Thyroid gland (tissue), 4 donors: ENCODE measurements around the gene DDB1.

Source experiments
- CTCF ChIP-seq, 6 experiments: fragments of 200-600 bp in 3 of 6; fragments of 450-650 bp in 3 of 6; sonication (generic) in 3 of 6; IDR thresholded peaks; one replicate each; pipeline ENCODE4 v1.5.1; 2016 to 2019; ENCODE audit warnings: antibody characterized with exemption in 6 of 6, mild to moderate bottlenecking in 2 of 6, inconsistent platforms in 1 of 6, moderate library complexity in 1 of 6
- POLR2A ChIP-seq, 2 donors: fragments of 450-650 bp; IDR thresholded peaks; one replicate each; pipeline ENCODE4 v1.6.1; 2017; ENCODE audit warnings: antibody characterized with exemption in 2 of 2, mild to moderate bottlenecking in 2 of 2, moderate library complexity in 1 of 2

GRCh38 chr11:61303725-61304124 lies 29.2 kb downstream of the DDB1 start:
- TF ChIP-seq CTCF (IDR thresholded peaks at IDR 0.05), result no peak
- no peak for TF ChIP-seq POLR2A (IDR thresholded peaks at IDR 0.05)
